Fibroblast of lung (primary cell): ENCODE measurements around the gene SCIMP.

Experiments
- CTCF ChIP-seq, 2 donors: IDR thresholded peaks in 1 of 2; conservative IDR thresholded peaks in 1 of 2; 1 replicate in 1 of 2; 2 replicates in 1 of 2; pipeline ENCODE4 v1.5.1; 2011 to 2012; ENCODE audit warnings: low read length in 2 of 2, control low read depth in 1 of 2, inconsistent platforms in 1 of 2, low read depth in 1 of 2, mild to moderate bottlenecking in 1 of 2
- EZH2 ChIP-seq: IDR thresholded peaks from 2 replicates; pipeline ENCODE4 v1.5.1; 2012; ENCODE audit warnings: low read length, control low read depth, mild to moderate bottlenecking; ENCODE audit errors: missing control alignments

GRCh38 chr17:5262416-5262991, 27.8 kb upstream of the SCIMP start:
- TF ChIP-seq CTCF (conservative IDR thresholded peaks at IDR 0.05 in 1 of 2, IDR thresholded peaks at IDR 0.05 in 1 of 2; ENCODE audit: low read depth in 1 of 2, low read length in 2 of 2) (no peak), EZH2 (no peak)
